ENCODE results near the gene PDE4D. TPM values are rescaled to one million over a fixed set of nuclear protein-coding genes. Genes with fewer than 3 reads are reported as not detected.

PDE4D gene
- polyA plus RNA-seq, 1 donor (not counting 4 experiments of a cell fraction or from before 2014, with no cell fraction given) = 3.6 TPM

- no peak overlapping the region for H3K27ac ChIP-seq (ENCODE audit: control insufficient read depth, insufficient read depth, low read length)
- TF ChIP-seq CTCF (optimal IDR thresholded peaks at IDR 0.05 in 1 of 3, IDR thresholded peaks at IDR 0.05 in 1 of 3, conservative IDR thresholded peaks at IDR 0.05 in 1 of 3; ENCODE audit: extremely low read depth in 1 of 3, insufficient read depth in 2 of 3, low read length in 3 of 3) (no peak), EZH2 (IDR thresholded peaks at IDR 0.05; ENCODE audit: low read length) (no peak)
Observed at GRCh38 chr5:59209758-59210359, 683.7 kb downstream of the PDE4D start.

GRCh38 chr5:59208474-59208873, 685.1 kb downstream of the PDE4D start:
- Histone ChIP-seq H3K9me3 (ENCODE audit: control insufficient read depth, low read depth, low read length) (no peaks in the 10 kb centered on the region), H3K4me1 (ENCODE audit: control insufficient read depth, extremely low read depth, insufficient read depth, low read length) (no peaks in the 10 kb centered on the region), H2AFZ (ENCODE audit: control insufficient read depth, low read length) (no peak overlapping the region), H3K79me2 (ENCODE audit: control insufficient read depth, insufficient read depth, low read length) (no peaks in the 10 kb centered on the region), H3K27ac (ENCODE audit: control insufficient read depth, insufficient read depth, low read length) (no peak overlapping the region), H4K20me1 (ENCODE audit: control insufficient read depth, extremely low read depth, insufficient read depth, low read length) (no peaks in the 10 kb centered on the region), H3K27me3 (ENCODE audit: control insufficient read depth, extremely low read depth, insufficient read depth, low read length) (no peaks in the 10 kb centered on the region), H3K9ac (ENCODE audit: control insufficient read depth, extremely low read depth, insufficient read depth, low read length) (no peak overlapping the region), H3K4me2 (ENCODE audit: control insufficient read depth, extremely low read depth, insufficient read depth, low read depth, low read length) (no peak overlapping the region), H3K4me3 (ENCODE audit: control insufficient read depth in 2 of 3, extremely low read depth in 1 of 3, insufficient read depth in 2 of 3, low read depth in 1 of 3, low read length in 3 of 3) (no peak overlapping the region), H3K9me1 (ENCODE audit: control insufficient read depth, extremely low read depth, insufficient read depth, low read length) (no peaks in the 10 kb centered on the region), H3K36me3 (ENCODE audit: control insufficient read depth in 2 of 2, extremely low read depth in 1 of 2, insufficient read depth in 2 of 2, low read length in 2 of 2) (no peaks in the 10 kb centered on the region)
- FAIRE-seq = no peak
- dilution Hi-C loops (cut with MboI; ENCODE audit: extremely low pct_ligation_motif_present, low sequenced_read_pairs) = no loop called here
- TF ChIP-seq CTCF (optimal IDR thresholded peaks at IDR 0.05 in 1 of 3, IDR thresholded peaks at IDR 0.05 in 1 of 3, conservative IDR thresholded peaks at IDR 0.05 in 1 of 3; ENCODE audit: extremely low read depth in 1 of 3, insufficient read depth in 2 of 3, low read length in 3 of 3) (no peak), EZH2 (IDR thresholded peaks at IDR 0.05; ENCODE audit: low read length) (no peak)
- no peak for DNase-seq (ENCODE audit: low read depth, low spot score)

More at GRCh38 chr5:59209758-59210359, 683.7 kb downstream of the PDE4D start:
- Histone ChIP-seq H3K4me3 (ENCODE audit: control insufficient read depth in 2 of 3, extremely low read depth in 1 of 3, insufficient read depth in 2 of 3, low read depth in 1 of 3, low read length in 3 of 3) (no peak overlapping the region), H3K9me1 (ENCODE audit: control insufficient read depth, extremely low read depth, insufficient read depth, low read length) (no peaks in the 10 kb centered on the region), H4K20me1 (ENCODE audit: control insufficient read depth, extremely low read depth, insufficient read depth, low read length) (no peaks in the 10 kb centered on the region), H3K9ac (ENCODE audit: control insufficient read depth, extremely low read depth, insufficient read depth, low read length) (no peak overlapping the region), H3K79me2 (ENCODE audit: control insufficient read depth, insufficient read depth, low read length) (no peaks in the 10 kb centered on the region), H3K36me3 (ENCODE audit: control insufficient read depth in 2 of 2, extremely low read depth in 1 of 2, insufficient read depth in 2 of 2, low read length in 2 of 2) (no peaks in the 10 kb centered on the region), H3K27me3 (ENCODE audit: control insufficient read depth, extremely low read depth, insufficient read depth, low read length) (no peaks in the 10 kb centered on the region), H2AFZ (ENCODE audit: control insufficient read depth, low read length) (no peak overlapping the region), H3K4me2 (ENCODE audit: control insufficient read depth, extremely low read depth, insufficient read depth, low read depth, low read length) (no peak overlapping the region), H3K4me1 (ENCODE audit: control insufficient read depth, extremely low read depth, insufficient read depth, low read length) (no peaks in the 10 kb centered on the region), H3K9me3 (ENCODE audit: control insufficient read depth, low read depth, low read length) (no peaks in the 10 kb centered on the region)
- no peak for FAIRE-seq
- no peak for DNase-seq (ENCODE audit: low read depth, low spot score)
- dilution Hi-C loops (cut with MboI; ENCODE audit: extremely low pct_ligation_motif_present, low sequenced_read_pairs) = no loop called here
